Naive thymus-derived CD4-positive, alpha-beta T cell (primary cell): ENCODE data around the gene TPPP. TPM values are rescaled to one million over a fixed set of nuclear protein-coding genes. Genes with fewer than 3 reads are reported as not detected.

Experiments
- ATAC-seq: fragments of 150-1000 bp; cut with Tn5 transposase; 2 replicates; pipeline ENCODE4 v1.10.0; 2021; ENCODE audit warnings: mild to moderate bottlenecking, moderate library complexity
- CTCF ChIA-PET: fragments of 350-600 bp; sonication (Branson Sonifier 250); formaldehyde crosslinking; loops from one replicate; lab custom pipeline; 2021; ENCODE audit warnings: antibody characterized with exemption; lab: Charles Lee
- POLR2A ChIA-PET: fragments of 350-600 bp; sonication (Branson Sonifier 250); formaldehyde crosslinking; loops from one replicate; lab custom pipeline; 2021; ENCODE audit warnings: antibody characterized with exemption, inconsistent platforms; lab: Charles Lee
- DNase-seq, 9 donors: peaks; one replicate each; pipeline versions ENCODE4 v3.0.0 to v3.0.0-alpha.2; 2020 to 2022; ENCODE audit warnings: mixed read lengths in 1 of 9
- H3K27ac ChIP-seq: one replicate; pipeline ENCODE4 v1.7.0; 2013; ENCODE audit warnings: mild to moderate bottlenecking, low read depth, low read length, moderate library complexity
- H3K27me3 ChIP-seq, 2 donors: one replicate each; pipeline ENCODE4 v1.7.0; 2013; ENCODE audit warnings: low read length in 2 of 2, mild to moderate bottlenecking in 2 of 2, moderate library complexity in 2 of 2; ENCODE audit not compliant: control insufficient read depth in 2 of 2, insufficient read depth in 2 of 2
- H3K36me3 ChIP-seq, 3 experiments: 1 replicate in 2 of 3; 2 replicates in 1 of 3; pipeline ENCODE4 v1.7.0; 2013; ENCODE audit warnings: low read length in 3 of 3, mild to moderate bottlenecking in 3 of 3, moderate library complexity in 1 of 3; ENCODE audit not compliant: insufficient read depth in 3 of 3, control insufficient read depth in 2 of 3
- H3K4me1 ChIP-seq, 2 donors: one replicate each; pipeline ENCODE4 v1.7.0; 2013; ENCODE audit warnings: low read length in 2 of 2, mild to moderate bottlenecking in 2 of 2, moderate library complexity in 1 of 2; ENCODE audit not compliant: control insufficient read depth in 2 of 2, insufficient read depth in 2 of 2
- H3K4me3 ChIP-seq: 2 replicates; pipeline ENCODE4 v1.7.0; 2013; ENCODE audit warnings: mild to moderate bottlenecking, low read length
- H3K9me3 ChIP-seq, 3 experiments: 1 replicate in 2 of 3; 2 replicates in 1 of 3; pipeline ENCODE4 v1.7.0; 2013; ENCODE audit warnings: low read length in 3 of 3; ENCODE audit not compliant: control insufficient read depth in 2 of 3
- H3K27ac Mint-ChIP-seq, 9 donors: one replicate each; pipeline ENCODE4 v1.8.0; 2020 to 2022; ENCODE audit warnings: mixed read lengths in 9 of 9, mild to moderate bottlenecking in 8 of 9, moderate library complexity in 5 of 9, inconsistent platforms in 2 of 9
- H3K27me3 Mint-ChIP-seq, 5 donors: one replicate each; pipeline ENCODE4 v1.8.0; 2021 to 2022; ENCODE audit warnings: mixed read lengths in 5 of 5, mild to moderate bottlenecking in 1 of 5
- H3K36me3 Mint-ChIP-seq, 5 donors: one replicate each; pipeline ENCODE4 v1.8.0; 2020 to 2022; ENCODE audit warnings: mixed read lengths in 5 of 5, mild to moderate bottlenecking in 3 of 5, inconsistent platforms in 1 of 5
- H3K4me1 Mint-ChIP-seq, 7 donors: one replicate each; pipeline ENCODE4 v1.8.0; 2020 to 2022; ENCODE audit warnings: mixed read lengths in 7 of 7, mild to moderate bottlenecking in 3 of 7, inconsistent platforms in 1 of 7
- H3K4me3 Mint-ChIP-seq, 10 donors: one replicate each; pipeline ENCODE4 v1.8.0; 2020 to 2022; ENCODE audit warnings: mild to moderate bottlenecking in 10 of 10, mixed read lengths in 10 of 10, moderate library complexity in 6 of 10, inconsistent platforms in 2 of 10
- H3K9me3 Mint-ChIP-seq, 11 donors: one replicate each; pipeline ENCODE4 v1.8.0; 2020 to 2022; ENCODE audit warnings: mixed read lengths in 11 of 11, mild to moderate bottlenecking in 4 of 11, inconsistent platforms in 1 of 11, moderate library complexity in 1 of 11
- intact Hi-C, 2 donors: fragments of 100-400 bp; cut with micrococcal nuclease; formaldehyde crosslinking; loops; one replicate each; pipeline ENCODE4 v1.15.1; 2023
- polyA plus RNA-seq, 2 donors: library from polyadenylated mRNA; unstranded; fragments of 300-500 nt; fragmentation: Illumina TruSeq; gene quantifications; one replicate each; pipeline ENCODE4 v1.2.3, GENCODE V29; 2021
- total RNA-seq, 6 experiments: library from RNA in 5 of 6; stranded (reverse) in 5 of 6; gene quantifications; 1 replicate in 5 of 6; 2 replicates in 1 of 6; pipeline ENCODE4 v1.2.3 and lab custom pipeline; 2021 to 2026

TPPP gene
- total and polyA plus RNA-seq, 7 experiments from 2014 or later, result 0.02 to 3.4 (median 0.14) TPM

DNA sequence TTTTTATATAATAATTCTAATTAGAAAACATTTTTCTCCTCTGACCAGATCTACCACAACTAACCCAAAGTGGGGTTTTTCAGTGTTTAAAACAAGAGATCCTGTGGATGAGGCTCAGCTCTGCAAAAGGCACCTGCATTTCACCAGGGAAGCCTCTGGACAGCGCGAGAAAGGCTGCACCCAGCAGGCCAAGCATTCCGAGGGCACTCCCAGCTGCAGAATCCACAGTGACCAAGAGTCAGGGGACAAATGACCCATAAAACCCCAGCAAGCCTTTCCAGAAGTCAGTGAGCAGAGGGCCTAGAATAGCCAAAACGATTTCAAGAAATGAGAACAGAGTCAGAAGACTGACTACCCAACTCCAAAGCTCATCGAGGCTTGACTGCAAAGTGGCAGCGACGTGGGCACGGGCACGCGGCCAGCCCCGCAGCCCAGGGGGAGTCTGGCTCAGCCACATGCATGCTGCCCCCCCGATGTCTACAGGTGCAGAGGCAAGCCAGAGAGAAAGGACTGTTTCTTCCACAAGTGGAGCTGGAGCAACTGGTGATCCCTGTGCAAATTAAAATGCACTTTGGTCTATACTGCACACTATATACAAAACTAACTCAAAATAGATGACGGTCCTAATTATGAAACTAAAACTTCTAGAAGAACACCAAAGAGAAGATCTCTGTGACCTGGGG lies 26.2 kb downstream of the TPPP start:
- peak overlapping the region in 2 of 9 donors; percentile 51 to 69 for H3K27ac Mint-ChIP-seq
- peaks cover 0 to 35% (median 0%) of the 10 kb centered on the region in 3 experiments for H3K36me3 ChIP-seq
- peaks cover 0 to 5% (median 0%) of the 10 kb centered on the region in 7 donors for H3K4me1 Mint-ChIP-seq
- H3K4me1 ChIP-seq, result peaks cover 4 to 5% of the 10 kb centered on the region in 2 donors
- ATAC-seq (no peak), DNase-seq (no peak)
- intact Hi-C loops, result no loop called here
- peaks cover 0 to 6% (median 5%) of the 10 kb centered on the region in 5 donors for H3K36me3 Mint-ChIP-seq
- H3K27ac ChIP-seq, result no peak overlapping the region
- no peak overlapping the region for H3K4me3 Mint-ChIP-seq
- no peak overlapping the region for H3K4me3 ChIP-seq
- H3K9me3 Mint-ChIP-seq, result no peaks in the 10 kb centered on the region
- ChIA-PET POLR2A (no interaction called here), CTCF (no interaction called here)
- no peaks in the 10 kb centered on the region for H3K27me3 ChIP-seq
- no peaks in the 10 kb centered on the region for H3K9me3 ChIP-seq
- no peaks in the 10 kb centered on the region for H3K27me3 Mint-ChIP-seq

DNA sequence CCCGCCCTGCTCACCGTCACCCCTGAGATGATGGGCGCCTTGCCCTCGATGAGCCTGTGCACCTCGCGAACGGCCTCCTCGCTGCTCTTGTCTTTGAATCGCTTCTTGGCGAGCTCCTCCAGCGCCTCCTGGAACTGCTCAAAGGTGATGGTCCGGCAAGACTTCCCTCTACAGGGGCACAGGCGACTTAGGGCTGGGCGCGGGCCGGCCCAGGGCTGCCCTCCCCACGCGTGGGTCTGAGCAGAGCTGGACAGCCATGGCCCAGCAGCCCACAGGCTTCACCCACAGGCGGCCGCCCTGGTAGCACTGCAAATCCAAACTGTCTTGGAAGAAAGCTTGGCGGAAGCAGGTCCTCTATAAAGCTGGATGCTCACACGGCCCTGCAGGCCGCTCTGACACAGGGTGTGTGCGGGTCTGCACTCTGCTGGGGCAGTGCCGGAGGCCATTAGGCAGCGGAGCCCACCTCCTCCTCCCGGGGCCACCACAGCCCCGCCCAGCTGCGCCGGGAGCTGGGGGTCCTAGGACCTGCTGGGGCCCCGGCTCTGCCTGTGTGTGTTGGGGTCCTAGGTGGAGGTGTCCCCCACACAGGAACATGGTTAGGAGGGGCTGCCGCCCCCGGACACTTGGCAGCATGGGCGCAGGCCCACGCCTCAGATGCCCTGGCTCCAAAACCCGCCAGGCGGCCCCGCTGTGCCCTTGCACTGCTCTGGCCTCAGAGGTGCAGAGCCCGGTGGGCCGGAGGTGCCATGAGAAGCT lies 27.0 kb downstream of the TPPP start:
- no peak overlapping the region for H3K4me3 Mint-ChIP-seq
- ATAC-seq, result no peak

DNA sequence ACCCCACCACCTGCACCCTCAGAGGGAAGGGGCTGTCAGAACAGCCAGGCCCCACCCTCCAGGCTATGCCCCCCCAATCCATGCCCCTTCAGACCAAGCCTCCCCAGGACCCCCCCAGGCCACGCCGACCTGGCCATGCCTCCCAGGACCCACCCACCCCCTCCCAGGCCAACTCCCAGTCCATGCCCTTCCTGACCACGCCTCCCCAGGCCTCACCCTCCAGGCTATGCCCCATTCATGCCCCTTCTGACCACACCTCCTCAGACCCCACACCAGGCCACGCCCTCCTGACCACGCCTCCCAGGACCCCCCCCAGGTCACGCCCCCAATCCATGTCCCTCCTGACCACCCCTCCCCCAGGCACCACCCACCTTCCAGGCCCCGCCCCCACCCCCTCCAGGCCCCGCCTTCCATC lies 27.6 kb downstream of the TPPP start:
- Histone ChIP-seq H3K27ac (no peak overlapping the region), H3K27me3 (no peaks in the 10 kb centered on the region), H3K4me1 (no peaks in the 10 kb centered on the region), H3K36me3 (peaks cover 0 to 41% (median 0%) of the 10 kb centered on the region in 3 experiments), H3K9me3 (no peaks in the 10 kb centered on the region), H3K4me3 (no peak overlapping the region)
- Mint-ChIP-seq H3K27me3 (no peaks in the 10 kb centered on the region), H3K9me3 (no peaks in the 10 kb centered on the region), H3K27ac (no peak overlapping the region), H3K4me3 (no peak overlapping the region), H3K4me1 (peaks cover 0 to 9% (median 0%) of the 10 kb centered on the region in 7 donors), H3K36me3 (peaks cover 2 to 13% (median 6%) of the 10 kb centered on the region in 5 donors)
- DNase-seq, result no peak
- intact Hi-C loops, result no loop called here
- POLR2A ChIA-PET, result no interaction called here
- ATAC-seq, result no peak
- CTCF ChIA-PET, result no interaction called here

More for the DNA sequence above, 27.0 kb downstream of the TPPP start:
- H3K9me3 ChIP-seq, result no peaks in the 10 kb centered on the region
- intact Hi-C loops, result no loop called here
- peaks cover 0 to 40% (median 0%) of the 10 kb centered on the region in 3 experiments for H3K36me3 ChIP-seq
- Mint-ChIP-seq H3K27me3 (no peaks in the 10 kb centered on the region), H3K36me3 (peaks cover 0 to 11% (median 6%) of the 10 kb centered on the region in 5 donors), H3K9me3 (no peaks in the 10 kb centered on the region), H3K27ac (no peak overlapping the region), H3K4me1 (peaks cover 0 to 9% (median 0%) of the 10 kb centered on the region in 7 donors)
- no peak for DNase-seq
- no peak overlapping the region for H3K4me3 ChIP-seq
- no peaks in the 10 kb centered on the region for H3K4me1 ChIP-seq
- CTCF ChIA-PET, result no interaction called here
- no peaks in the 10 kb centered on the region for H3K27me3 ChIP-seq
- POLR2A ChIA-PET, result no interaction called here
- no peak overlapping the region for H3K27ac ChIP-seq

DNA sequence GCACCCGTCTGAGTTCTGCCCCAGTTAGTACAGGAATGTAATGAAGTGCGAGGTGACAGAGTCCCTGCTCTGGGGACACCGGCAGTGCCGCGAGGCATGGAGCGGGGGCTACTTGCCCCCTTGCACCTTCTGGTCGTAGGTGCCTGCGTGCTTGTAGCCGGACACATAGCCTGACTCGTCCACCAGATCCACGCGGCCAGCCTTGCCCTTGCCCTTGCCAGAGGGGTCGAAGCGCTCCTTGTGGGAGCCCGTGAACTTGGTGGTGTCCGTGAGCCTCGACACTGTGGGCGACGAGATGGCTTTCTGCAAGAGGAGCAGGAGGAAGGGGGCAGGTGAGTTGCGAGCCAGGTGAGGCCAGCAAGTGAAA lies 28.2 kb downstream of the TPPP start:
- no peaks in the 10 kb centered on the region for H3K27me3 ChIP-seq
- POLR2A ChIA-PET, result no interaction called here
- H3K27ac Mint-ChIP-seq, result no peak overlapping the region
- peaks cover 5 to 19% (median 11%) of the 10 kb centered on the region in 5 donors for H3K36me3 Mint-ChIP-seq
- no peaks in the 10 kb centered on the region for H3K4me1 ChIP-seq
- H3K27ac ChIP-seq, result no peak overlapping the region
- H3K9me3 Mint-ChIP-seq, result no peaks in the 10 kb centered on the region
- H3K4me3 Mint-ChIP-seq, result no peak overlapping the region
- H3K4me1 Mint-ChIP-seq, result peaks cover 0 to 9% (median 0%) of the 10 kb centered on the region in 7 donors
- no peaks in the 10 kb centered on the region for H3K9me3 ChIP-seq
- no peaks in the 10 kb centered on the region for H3K27me3 Mint-ChIP-seq
- no peak for DNase-seq
- intact Hi-C loops, result no loop called here
- H3K36me3 ChIP-seq, result peaks cover 0 to 45% (median 0%) of the 10 kb centered on the region in 3 experiments
- CTCF ChIA-PET, result no interaction called here
- no peak overlapping the region for H3K4me3 ChIP-seq
- no peak for ATAC-seq

DNA sequence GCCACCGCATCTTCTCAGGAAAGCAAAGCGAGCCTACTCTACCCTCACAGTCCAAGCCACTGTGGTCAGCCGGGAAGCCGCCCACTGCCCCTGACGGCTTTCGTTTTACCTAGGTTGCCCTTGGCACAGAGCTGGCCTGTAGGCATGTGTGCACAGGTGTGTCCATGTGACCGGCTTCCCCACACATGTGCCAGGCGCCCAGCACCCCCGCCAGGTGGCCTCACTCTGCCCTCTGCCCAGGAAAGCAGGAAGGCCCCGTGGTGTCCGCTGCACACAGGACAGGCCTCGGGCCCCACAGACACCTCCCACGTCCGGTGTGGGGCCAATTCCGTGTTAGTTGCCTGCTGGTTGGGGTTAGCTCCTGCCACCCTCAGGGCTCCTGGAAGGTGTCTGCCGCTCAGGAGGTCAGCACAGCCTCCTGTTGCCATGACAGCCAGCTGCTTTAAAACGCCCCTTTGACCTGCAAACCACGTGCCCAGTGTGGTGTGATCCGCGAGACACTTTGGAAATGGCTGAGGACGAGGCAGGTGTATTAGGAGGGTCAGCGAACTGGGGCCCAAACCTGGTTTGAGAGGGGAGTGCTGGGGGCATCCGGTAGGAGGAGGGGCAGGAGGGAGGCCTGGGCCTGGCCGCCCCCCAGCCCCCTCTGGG lies 28.7 kb downstream of the TPPP start:
- ATAC-seq (no peak), DNase-seq (no peak)
- peaks cover 9 to 24% (median 13%) of the 10 kb centered on the region in 5 donors for H3K36me3 Mint-ChIP-seq
- H3K4me3 ChIP-seq, result no peak overlapping the region
- CTCF ChIA-PET, result no interaction called here
- no peak overlapping the region for H3K4me3 Mint-ChIP-seq
- POLR2A ChIA-PET, result no interaction called here
- intact Hi-C loops, result no loop called here
- no peaks in the 10 kb centered on the region for H3K9me3 Mint-ChIP-seq
- no peaks in the 10 kb centered on the region for H3K9me3 ChIP-seq
- no peaks in the 10 kb centered on the region for H3K27me3 ChIP-seq
- no peak overlapping the region for H3K27ac Mint-ChIP-seq
- no peak overlapping the region for H3K27ac ChIP-seq
- H3K27me3 Mint-ChIP-seq, result no peaks in the 10 kb centered on the region
- no peaks in the 10 kb centered on the region for H3K4me1 ChIP-seq
- H3K4me1 Mint-ChIP-seq, result peaks cover 0 to 9% (median 0%) of the 10 kb centered on the region in 7 donors
- peaks cover 0 to 50% (median 0%) of the 10 kb centered on the region in 3 experiments for H3K36me3 ChIP-seq

DNA sequence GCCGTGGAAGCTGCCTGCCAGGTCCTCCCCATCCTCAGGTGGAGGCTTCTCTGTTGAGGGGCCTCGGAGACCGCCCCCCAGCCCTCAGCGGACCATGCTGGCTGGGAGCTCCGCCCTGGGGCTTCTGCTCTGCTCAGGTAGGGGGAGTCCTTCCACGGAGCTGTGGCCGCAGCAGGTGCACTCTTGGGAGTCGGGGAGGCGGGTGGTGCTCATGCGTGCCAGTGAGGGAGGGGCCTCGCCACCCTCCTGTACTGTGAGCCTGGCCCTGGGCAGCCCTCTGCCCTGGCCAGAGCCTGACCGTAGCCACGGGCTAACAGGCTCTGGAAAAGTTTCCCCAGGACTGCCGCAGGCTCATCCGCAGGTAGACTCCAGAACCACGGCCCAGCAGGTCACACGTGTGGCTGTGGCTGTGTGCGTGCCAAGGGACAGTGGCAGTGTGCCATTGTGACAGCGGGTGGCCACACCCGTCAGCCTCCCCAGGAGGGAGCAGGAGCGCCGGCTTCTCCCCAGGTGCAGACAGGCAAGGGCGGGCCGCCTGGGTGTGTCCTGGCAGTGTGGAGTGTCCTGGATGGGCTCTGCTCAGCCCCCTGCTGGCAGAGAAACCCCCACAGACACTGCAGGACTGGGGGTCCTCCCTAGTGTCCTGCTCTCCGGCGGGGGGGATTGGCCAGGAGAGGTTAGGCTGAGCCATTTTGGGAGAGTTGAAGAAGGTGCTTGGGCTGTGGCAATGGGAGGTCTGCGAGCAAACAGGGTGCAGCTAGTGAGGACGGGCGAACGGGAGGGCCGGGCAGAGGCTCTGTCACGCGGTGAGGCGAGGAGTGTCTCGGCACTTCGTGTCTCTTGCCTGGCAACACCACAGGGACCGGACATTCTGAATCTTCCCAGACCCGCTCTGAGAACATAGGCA lies 29.5 kb downstream of the TPPP start:
- Histone ChIP-seq H3K4me1 (no peaks in the 10 kb centered on the region), H3K4me3 (no peak overlapping the region), H3K27ac (no peak overlapping the region), H3K27me3 (no peaks in the 10 kb centered on the region), H3K36me3 (peaks cover 0 to 56% (median 0%) of the 10 kb centered on the region in 3 experiments), H3K9me3 (no peaks in the 10 kb centered on the region)
- CTCF ChIA-PET, result no interaction called here
- H3K27ac Mint-ChIP-seq, result no peak overlapping the region
- DNase-seq (no peak), ATAC-seq (no peak)
- H3K9me3 Mint-ChIP-seq, result no peaks in the 10 kb centered on the region
- H3K36me3 Mint-ChIP-seq, result peaks cover 13 to 30% (median 19%) of the 10 kb centered on the region in 5 donors
- H3K27me3 Mint-ChIP-seq, result no peaks in the 10 kb centered on the region
- POLR2A ChIA-PET, result no interaction called here
- intact Hi-C loops, result no loop called here
- peaks cover 0 to 9% (median 0%) of the 10 kb centered on the region in 7 donors for H3K4me1 Mint-ChIP-seq
- H3K4me3 Mint-ChIP-seq, result no peak overlapping the region
